Muscle of arm (tissue), 12 donors: ENCODE results near the gene SPATA17. TPM values are rescaled to one million over a fixed set of nuclear protein-coding genes. Genes with fewer than 3 reads are reported as not detected.

Source experiments
- DNase-seq: peaks from one replicate; pipeline ENCODE4 v3.0.0-alpha.2; 2013
- polyA plus RNA-seq, 12 donors: library from polyadenylated mRNA; unstranded; fragments of 120-200 nt; gene quantifications; one replicate each; pipeline ENCODE4 v1.2.1, GENCODE V29; 2013; ENCODE audit not compliant: insufficient read length in 12 of 12

SPATA17 gene
- polyA plus RNA-seq, 12 donors: 1.7 to 4.7 (median 3.4) TPM; not detected in 2

- DNase-seq: no peak
These were observed 216.5 kb downstream of the SPATA17 start for GRCh38 chr1:217847643-217848042.

- no peak for DNase-seq
These were observed 225.3 kb downstream of the SPATA17 start for GRCh38 chr1:217856342-217857034.

GRCh38 chr1:217857061-217857460, 225.9 kb downstream of the SPATA17 start:
- DNase-seq: peak; percentile 24

- no peak for DNase-seq
These were observed 230.5 kb downstream of the SPATA17 start for GRCh38 chr1:217861658-217862057.

GRCh38 chr1:217867446-217867995, 236.4 kb downstream of the SPATA17 start:
- peak; percentile 35 for DNase-seq

- no peak for DNase-seq
These were observed 240.8 kb downstream of the SPATA17 start for GRCh38 chr1:217871955-217872354.

- DNase-seq: no peak
These were observed 244.1 kb downstream of the SPATA17 start for GRCh38 chr1:217875229-217875628.

- peak; percentile 25 for DNase-seq
These were observed 245.3 kb downstream of the SPATA17 start for GRCh38 chr1:217876401-217876800.

- DNase-seq: peak; percentile 42
These were observed 245.8 kb downstream of the SPATA17 start for GRCh38 chr1:217876896-217877295.

GRCh38 chr1:217881131-217881543, 250.0 kb downstream of the SPATA17 start:
- DNase-seq: peak; percentile 25

- no peak for DNase-seq
These were observed 250.6 kb downstream of the SPATA17 start for GRCh38 chr1:217881607-217882332.

- no peak for DNase-seq
These were observed 254.0 kb downstream of the SPATA17 start for GRCh38 chr1:217885181-217885580.

- DNase-seq: no peak
These were observed 257.2 kb downstream of the SPATA17 start for GRCh38 chr1:217888328-217888727.

- no peak for DNase-seq
These were observed 258.3 kb downstream of the SPATA17 start for GRCh38 chr1:217889401-217889800.

GRCh38 chr1:217891966-217892365, 260.8 kb downstream of the SPATA17 start:
- DNase-seq: no peak

GRCh38 chr1:217892750-217893149, 261.6 kb downstream of the SPATA17 start:
- no peak for DNase-seq

- no peak for DNase-seq
These were observed 264.7 kb downstream of the SPATA17 start for GRCh38 chr1:217895841-217896240.

- DNase-seq: peak; percentile 54
These were observed 265.3 kb downstream of the SPATA17 start for GRCh38 chr1:217896490-217896889.

- DNase-seq: peak; percentile 18
These were observed 266.0 kb downstream of the SPATA17 start for GRCh38 chr1:217897100-217897499.

GRCh38 chr1:217899614-217900013, 268.5 kb downstream of the SPATA17 start:
- no peak for DNase-seq

GRCh38 chr1:217907504-217907903, 276.4 kb downstream of the SPATA17 start:
- no peak for DNase-seq

- no peak for DNase-seq
These were observed 279.1 kb downstream of the SPATA17 start for GRCh38 chr1:217910203-217910602.

- DNase-seq: no peak
These were observed 279.7 kb downstream of the SPATA17 start for GRCh38 chr1:217910791-217911320.
